Fibroblast of mammary gland (primary cell): Measurements from ENCODE around the gene PIP4K2A.

ENCODE experiments used
- DNase-seq: peaks from one replicate; pipeline ENCODE4 v3.0.0-alpha.2; 2010; ENCODE audit warnings: low read depth
- H3K4me3 ChIP-seq: 2 replicates; pipeline ENCODE4 v1.5.1; 2011; ENCODE audit warnings: low read depth, mild to moderate bottlenecking, low read length, moderate library complexity; ENCODE audit not compliant: control insufficient read depth
- TF ChIP-seq, protein P1 (sequence below): conservative IDR thresholded peaks from 2 replicates; pipeline ENCODE4 v1.5.1; 2011; ENCODE audit warnings: low read depth, low read length, inconsistent platforms; ENCODE audit not compliant: control insufficient read depth, insufficient read depth

Gene PIP4K2A

DNA sequence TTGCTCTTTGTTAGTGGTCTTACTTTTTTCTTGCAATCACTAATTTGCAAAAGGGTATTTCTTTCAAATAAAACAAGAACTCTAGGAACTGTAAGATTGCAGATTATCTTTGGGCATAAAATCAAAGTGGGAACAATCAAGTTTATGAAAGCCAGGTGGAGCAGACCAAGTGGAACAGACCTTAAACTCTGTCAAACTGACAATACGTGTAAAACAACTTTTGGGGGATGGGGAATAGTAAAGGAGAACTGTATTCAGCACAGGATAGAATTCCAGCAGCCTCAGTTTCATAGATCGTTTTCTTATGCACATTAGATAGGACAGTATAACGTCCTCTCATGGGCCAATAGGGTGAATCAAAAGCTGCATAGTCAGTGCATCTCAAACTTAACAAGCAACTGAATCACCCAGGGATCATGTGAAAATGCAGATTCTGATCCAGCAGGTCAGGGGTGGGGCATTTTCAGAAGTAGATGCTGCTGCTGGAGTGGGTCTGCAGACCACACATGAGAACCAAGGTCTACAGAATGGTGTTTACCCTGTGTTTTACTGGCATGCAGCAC, 120.7 kb downstream of the PIP4K2A start:
- TF ChIP-seq, protein P1, sequence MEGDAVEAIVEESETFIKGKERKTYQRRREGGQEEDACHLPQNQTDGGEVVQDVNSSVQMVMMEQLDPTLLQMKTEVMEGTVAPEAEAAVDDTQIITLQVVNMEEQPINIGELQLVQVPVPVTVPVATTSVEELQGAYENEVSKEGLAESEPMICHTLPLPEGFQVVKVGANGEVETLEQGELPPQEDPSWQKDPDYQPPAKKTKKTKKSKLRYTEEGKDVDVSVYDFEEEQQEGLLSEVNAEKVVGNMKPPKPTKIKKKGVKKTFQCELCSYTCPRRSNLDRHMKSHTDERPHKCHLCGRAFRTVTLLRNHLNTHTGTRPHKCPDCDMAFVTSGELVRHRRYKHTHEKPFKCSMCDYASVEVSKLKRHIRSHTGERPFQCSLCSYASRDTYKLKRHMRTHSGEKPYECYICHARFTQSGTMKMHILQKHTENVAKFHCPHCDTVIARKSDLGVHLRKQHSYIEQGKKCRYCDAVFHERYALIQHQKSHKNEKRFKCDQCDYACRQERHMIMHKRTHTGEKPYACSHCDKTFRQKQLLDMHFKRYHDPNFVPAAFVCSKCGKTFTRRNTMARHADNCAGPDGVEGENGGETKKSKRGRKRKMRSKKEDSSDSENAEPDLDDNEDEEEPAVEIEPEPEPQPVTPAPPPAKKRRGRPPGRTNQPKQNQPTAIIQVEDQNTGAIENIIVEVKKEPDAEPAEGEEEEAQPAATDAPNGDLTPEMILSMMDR: no peak
- no peak for DNase-seq
- H3K4me3 ChIP-seq: no peak overlapping the region

GRCh38 chr10:22593026-22593425, 121.4 kb downstream of the PIP4K2A start:
- no peak overlapping the region for H3K4me3 ChIP-seq
- no peak for DNase-seq
- TF ChIP-seq, protein P1: no peak

DNA sequence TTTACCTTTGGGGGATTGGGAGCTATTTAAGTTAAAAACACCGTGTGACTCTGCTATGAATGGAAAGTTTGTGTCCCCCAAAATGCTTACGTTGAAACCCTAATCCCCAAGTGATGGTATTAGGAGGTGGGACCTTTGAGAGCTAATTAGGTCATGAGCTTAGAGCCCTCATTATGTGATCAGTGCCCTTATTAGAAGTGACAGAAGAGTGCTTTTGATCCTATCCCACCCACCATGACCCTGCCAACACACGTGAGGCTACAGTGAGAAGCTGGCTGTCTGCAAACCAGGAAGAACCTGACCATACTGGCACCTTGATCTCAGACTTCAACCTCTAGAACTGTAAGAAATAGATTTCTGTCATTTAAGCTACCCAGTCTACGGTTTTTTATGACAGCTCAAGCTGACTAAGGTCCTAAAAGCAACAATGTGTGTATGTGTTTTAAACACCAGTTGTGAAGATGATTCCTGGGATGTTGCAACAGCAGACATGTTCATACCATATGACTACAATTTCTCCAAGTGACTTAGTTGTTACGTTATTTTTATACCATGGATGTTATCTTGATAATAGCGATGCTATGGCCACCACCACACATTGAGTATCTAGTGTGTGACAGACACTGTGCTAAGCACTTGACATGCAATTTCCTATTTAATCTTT, 124.4 kb downstream of the PIP4K2A start:
- peak; percentile 40 for DNase-seq
- TF ChIP-seq, protein P1: no peak
- no peak overlapping the region for H3K4me3 ChIP-seq

DNA sequence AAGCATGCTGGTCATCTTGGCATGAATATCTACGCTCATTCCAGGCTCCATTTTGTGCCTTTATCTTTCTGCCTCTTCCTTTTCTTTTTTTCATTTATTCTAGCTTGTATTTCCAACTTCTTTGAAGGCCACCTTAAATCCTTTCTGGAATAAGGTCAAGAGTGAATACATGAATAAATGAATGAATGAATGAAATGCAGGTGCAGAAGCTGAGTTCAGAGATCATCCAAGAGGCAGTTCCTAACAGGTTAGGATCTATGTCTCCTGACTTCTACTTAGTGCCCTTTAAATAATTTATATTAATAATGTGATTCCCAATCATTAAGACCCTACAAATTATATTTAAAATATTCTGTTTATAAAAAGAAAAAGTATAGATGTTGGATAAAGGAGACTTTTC, 125.9 kb downstream of the PIP4K2A start:
- no peak for DNase-seq
- TF ChIP-seq, protein P1: no peak
- H3K4me3 ChIP-seq: no peak overlapping the region

- no peak for DNase-seq
- H3K4me3 ChIP-seq: no peak overlapping the region
- TF ChIP-seq, protein P1: no peak
Observed at GRCh38 chr10:22583683-22584082, 130.7 kb downstream of the PIP4K2A start.

DNA sequence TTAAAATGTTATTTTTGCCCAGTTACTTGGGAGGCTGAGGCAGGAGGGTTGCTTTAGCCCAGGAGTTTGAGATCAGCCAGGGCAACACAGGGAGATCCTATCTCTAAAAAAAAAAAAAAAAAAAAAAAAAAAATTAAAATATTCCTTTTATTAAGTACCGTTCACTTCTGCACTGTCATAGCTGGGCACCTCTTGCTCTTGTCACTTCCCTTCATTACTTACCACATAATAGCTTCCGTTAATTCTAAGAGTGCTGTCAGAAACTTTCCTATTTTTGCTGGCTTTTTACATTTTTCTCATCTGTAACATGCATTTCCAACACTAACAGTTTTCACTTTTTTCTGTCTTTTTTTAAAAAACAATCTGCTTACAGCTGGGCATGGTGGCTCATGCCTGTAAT, 132.9 kb downstream of the PIP4K2A start:
- no peak overlapping the region for H3K4me3 ChIP-seq
- TF ChIP-seq, protein P1: no peak
- DNase-seq: no peak
